Measurements from ENCODE around the gene SGF29. TPM values are rescaled to one million over a fixed set of nuclear protein-coding genes. Genes with fewer than 3 reads are reported as not detected.

Gene SGF29
- total RNA-seq, 2 donors from 2014 or later, result 25.2 to 30.7 TPM

- Histone ChIP-seq H3K4me1 (peaks cover 5% of the 10 kb centered on the region), H3K27me3 (no peaks in the 10 kb centered on the region), H3K27ac (no peak overlapping the region), H3K36me3 (replicated peaks in 1 of 2; ENCODE audit: insufficient read depth in 1 of 2, low read depth in 2 of 2) (peaks cover 0 to 8% of the 10 kb centered on the region in 2 donors), H3K4me3 (no peak overlapping the region), H3K9me3 (no peaks in the 10 kb centered on the region)
- no peak for ATAC-seq
- intact Hi-C loops (cut with DNase I), result no loop called here
- TF ChIP-seq POLR2A (IDR thresholded peaks at IDR 0.05) (no peak), CTCF (IDR thresholded peaks at IDR 0.05) (no peak)
- WGBS, 2 donors, result 94% methylated on average over 15 of the region's 15 CpGs
- DNase-seq, result no peak
Measured at GRCh38 chr16:28580726-28581315, 27.1 kb downstream of the SGF29 start.

GRCh38 chr16:28585674-28586073, 32.0 kb downstream of the SGF29 start:
- Histone ChIP-seq H3K4me1 (peaks cover 9% of the 10 kb centered on the region), H3K9me3 (no peaks in the 10 kb centered on the region), H3K27ac (no peak overlapping the region), H3K4me3 (no peak overlapping the region), H3K27me3 (no peaks in the 10 kb centered on the region), H3K36me3 (replicated peaks in 1 of 2; ENCODE audit: insufficient read depth in 1 of 2, low read depth in 2 of 2) (peaks cover 11 to 20% of the 10 kb centered on the region in 2 donors)
- no peak for TF ChIP-seq CTCF (IDR thresholded peaks at IDR 0.05)
- TF ChIP-seq POLR2A (IDR thresholded peaks at IDR 0.05), result no peak
- WGBS, 2 donors, result 47 to 63% methylated on average over 9 to 11 of the region's 11 CpGs
- peak; percentile 49 to 68 (median 54) for DNase-seq
- intact Hi-C loops (cut with DNase I), result no loop called here
- ATAC-seq, result peak; percentile 62

- intact Hi-C loops (cut with DNase I), result no loop called here
- DNase-seq (no peak), ATAC-seq (no peak)
- Histone ChIP-seq H3K36me3 (replicated peaks in 1 of 2; ENCODE audit: insufficient read depth in 1 of 2, low read depth in 2 of 2) (peaks cover 11 to 20% of the 10 kb centered on the region in 2 donors), H3K27ac (no peak overlapping the region), H3K4me1 (peaks cover 9% of the 10 kb centered on the region), H3K9me3 (no peaks in the 10 kb centered on the region), H3K27me3 (no peaks in the 10 kb centered on the region), H3K4me3 (no peak overlapping the region)
- WGBS, 2 donors, result 81 to 87% methylated on average over 3 of the region's 3 CpGs
- TF ChIP-seq CTCF (IDR thresholded peaks at IDR 0.05) (no peak), POLR2A (IDR thresholded peaks at IDR 0.05) (no peak)
Measured at GRCh38 chr16:28586466-28586865, 32.7 kb downstream of the SGF29 start.

GRCh38 chr16:28587386-28587785, 33.7 kb downstream of the SGF29 start:
- 79 to 88% methylated on average over 8 of the region's 8 CpGs for WGBS, 2 donors
- Histone ChIP-seq H3K36me3 (replicated peaks in 1 of 2; ENCODE audit: insufficient read depth in 1 of 2, low read depth in 2 of 2) (peaks cover 11 to 17% of the 10 kb centered on the region in 2 donors), H3K27ac (no peak overlapping the region), H3K4me3 (no peak overlapping the region), H3K27me3 (no peaks in the 10 kb centered on the region), H3K4me1 (peaks cover 9% of the 10 kb centered on the region), H3K9me3 (no peaks in the 10 kb centered on the region)
- intact Hi-C loops (cut with DNase I), result no loop called here
- no peak for TF ChIP-seq CTCF (IDR thresholded peaks at IDR 0.05)
- no peak for TF ChIP-seq POLR2A (IDR thresholded peaks at IDR 0.05)
- ATAC-seq (no peak), DNase-seq (no peak)

- DNase-seq (no peak), ATAC-seq (no peak)
- intact Hi-C loops (cut with DNase I), result no loop called here
- H3K9me3 ChIP-seq, result no peaks in the 10 kb centered on the region
- TF ChIP-seq CTCF (IDR thresholded peaks at IDR 0.05), result no peak
- TF ChIP-seq POLR2A (IDR thresholded peaks at IDR 0.05), result no peak
- H3K36me3 ChIP-seq (replicated peaks in 1 of 2; ENCODE audit: insufficient read depth in 1 of 2, low read depth in 2 of 2), result peaks cover 11 to 15% of the 10 kb centered on the region in 2 donors
- H3K27ac ChIP-seq, result no peak overlapping the region
- no peaks in the 10 kb centered on the region for H3K27me3 ChIP-seq
- WGBS, 2 donors, result 92 to 94% methylated on average over 6 to 8 of the region's 8 CpGs
- H3K4me1 ChIP-seq, result peaks cover 9% of the 10 kb centered on the region
- H3K4me3 ChIP-seq, result no peak overlapping the region
Measured at GRCh38 chr16:28589069-28589468, 35.3 kb downstream of the SGF29 start.
